Dedifferentiated amniotic fluid mesenchymal stem cell (primary cell): ENCODE measurements around the gene IDH2.

Source experiments
- DNase-seq: peaks from one replicate; pipeline ENCODE4 v3.0.0-alpha.2; 2016; ENCODE audit errors: extremely low spot score

IDH2 gene

DNA sequence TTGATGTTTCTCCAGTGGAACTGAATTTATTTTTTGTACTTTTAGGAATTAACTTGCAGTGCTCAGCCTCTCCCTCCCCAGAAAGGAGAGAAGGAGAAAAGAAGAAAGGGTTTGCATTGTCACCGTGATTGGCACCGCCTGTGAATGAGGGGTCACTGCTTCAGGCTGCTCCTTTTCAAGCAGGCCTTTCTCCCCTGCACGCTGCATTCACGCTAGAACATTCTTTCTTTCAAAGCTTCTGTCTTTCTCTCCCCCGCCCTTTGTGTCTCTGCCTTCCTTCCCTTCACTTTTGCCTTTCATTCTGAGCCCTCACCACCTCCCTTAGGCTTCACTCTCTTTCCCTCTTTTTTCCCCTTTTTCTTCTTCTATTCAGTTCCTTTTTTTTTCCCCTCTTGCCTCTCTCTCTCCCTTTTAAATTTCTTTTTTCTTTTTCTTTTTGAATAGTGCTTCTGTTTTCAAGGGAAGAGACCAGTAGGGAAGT is 58.7 kb downstream of the IDH2 start:
- DNase-seq, result no peak

- DNase-seq, result no peak
Measured at GRCh38 chr15:90042766-90043529, 59.3 kb downstream of the IDH2 start.

DNA sequence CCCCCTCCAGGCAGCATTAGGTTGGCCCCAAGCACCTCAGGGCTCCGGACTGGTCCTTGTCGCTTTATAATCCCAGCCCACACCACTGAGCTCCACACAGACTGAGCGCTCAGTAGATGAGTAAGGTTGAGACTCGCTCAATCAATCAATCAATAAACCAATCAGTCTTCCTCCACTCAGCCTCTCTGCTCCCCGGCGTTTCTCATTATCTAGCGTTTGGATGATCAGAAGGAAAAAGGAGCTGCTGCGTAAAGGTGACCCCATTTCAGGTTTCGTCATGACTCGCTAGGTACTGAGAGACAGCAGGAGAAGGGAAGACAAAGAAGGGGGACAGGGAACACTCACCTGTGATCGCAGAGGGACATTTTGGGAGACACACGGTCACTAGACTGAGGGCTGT is 59.9 kb downstream of the IDH2 start:
- no peak for DNase-seq

GRCh38 chr15:90040618-90041017 is 61.6 kb downstream of the IDH2 start:
- no peak for DNase-seq

DNA sequence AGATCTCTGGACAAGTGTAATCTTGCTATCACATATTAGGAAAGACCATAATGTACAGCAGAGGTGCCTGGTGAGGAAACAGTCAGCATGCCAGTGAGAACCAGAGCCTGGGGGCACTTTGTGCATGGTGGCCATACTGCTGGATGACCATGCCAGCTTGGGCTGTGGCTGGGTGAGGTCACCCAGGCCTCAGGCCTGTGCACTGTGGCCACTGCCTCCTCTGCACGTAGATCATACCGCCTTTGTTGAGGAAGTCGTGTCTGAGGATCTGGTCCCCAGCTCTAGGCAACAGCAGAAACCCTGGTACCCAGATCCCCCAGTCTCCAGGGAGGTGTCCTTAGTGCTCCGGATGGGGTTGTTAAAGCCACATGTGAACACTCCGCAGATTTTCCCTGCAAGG is 62.3 kb downstream of the IDH2 start:
- DNase-seq, result no peak

DNA sequence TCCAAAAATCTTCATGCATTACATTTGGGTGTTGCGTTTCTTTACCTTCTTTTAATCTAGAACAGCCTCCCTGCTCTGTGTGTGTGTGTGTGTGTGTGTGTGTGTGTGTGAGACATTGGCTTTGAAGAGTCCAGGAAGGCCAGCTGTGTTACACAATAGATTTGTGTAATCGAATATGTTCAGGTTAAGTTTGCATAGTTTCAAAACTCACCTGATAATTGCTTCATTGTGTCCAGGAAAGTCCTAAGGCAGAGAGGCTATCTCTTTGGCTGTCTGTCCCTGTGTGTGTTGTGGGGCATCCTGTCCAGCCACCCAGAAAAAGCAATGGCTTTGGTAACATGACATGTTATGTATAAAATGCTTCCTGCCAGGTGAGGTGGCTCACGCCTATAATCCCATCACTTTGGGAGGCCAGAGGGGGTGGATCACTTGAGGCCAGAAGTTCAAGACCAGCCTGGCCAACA is 63.6 kb downstream of the IDH2 start:
- DNase-seq, result no peak

GRCh38 chr15:90037961-90038631 is 64.2 kb downstream of the IDH2 start:
- no peak for DNase-seq

- DNase-seq, result no peak
Measured at GRCh38 chr15:90037511-90037860, 64.8 kb downstream of the IDH2 start.

- DNase-seq, result no peak
Measured at GRCh38 chr15:90036806-90037510, 65.3 kb downstream of the IDH2 start.

DNA sequence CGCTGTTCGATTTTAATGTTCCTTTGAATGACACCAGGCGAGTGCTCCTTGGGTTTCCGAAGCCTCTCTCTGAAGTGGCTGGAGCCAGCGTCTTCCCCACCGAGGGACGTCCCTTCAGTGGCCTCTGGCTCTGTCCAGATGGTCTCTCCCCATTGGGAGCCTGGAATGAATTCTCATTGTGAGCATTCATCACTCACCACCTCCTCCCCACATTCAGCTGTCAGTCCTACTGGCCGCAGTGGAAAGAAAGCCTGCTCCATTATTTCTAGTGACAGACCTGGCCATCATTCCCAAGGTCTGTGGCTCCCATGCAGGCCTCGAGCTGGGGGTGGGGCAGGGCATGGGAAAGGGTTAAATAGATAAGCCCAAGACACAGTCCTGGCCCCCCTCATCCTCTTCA is 65.9 kb downstream of the IDH2 start:
- no peak for DNase-seq

- DNase-seq, result no peak
Measured at GRCh38 chr15:90035840-90036230, 66.4 kb downstream of the IDH2 start.

DNA sequence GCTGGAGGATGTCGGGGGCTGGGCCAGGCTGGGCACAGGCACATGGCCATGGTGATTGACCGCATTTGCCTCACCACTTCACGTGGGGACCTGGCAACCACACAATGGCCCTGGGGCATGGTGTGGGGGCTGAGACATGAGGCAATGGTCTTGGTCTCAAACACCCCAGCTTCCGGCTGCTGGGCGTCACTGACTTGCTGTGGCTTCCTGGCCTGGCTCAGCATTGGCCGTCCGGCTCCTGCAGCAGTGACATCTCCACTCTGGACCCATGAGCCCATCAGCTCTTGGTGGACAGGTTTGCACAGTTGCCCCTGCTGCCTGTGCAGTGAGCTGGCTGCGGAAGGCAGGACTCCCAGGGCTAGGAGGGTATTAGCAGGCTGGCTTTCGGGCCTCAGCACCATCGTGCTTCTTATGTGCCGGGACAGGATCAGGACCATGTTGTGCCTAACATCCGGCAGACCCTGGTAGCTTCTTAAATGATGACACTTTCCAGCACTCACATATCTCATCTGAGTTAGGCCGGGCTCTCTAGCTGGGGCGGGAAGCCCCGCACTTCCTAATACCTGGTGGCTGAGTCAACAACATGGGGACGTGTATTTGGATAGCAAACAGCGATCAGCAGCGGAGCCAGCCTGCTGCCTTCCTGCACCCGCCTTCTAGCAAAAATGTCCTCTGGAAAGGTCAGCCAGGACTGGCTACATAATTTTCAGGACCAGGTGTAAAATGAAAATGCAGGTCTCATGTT is 67.0 kb downstream of the IDH2 start:
- DNase-seq, result no peak

DNA sequence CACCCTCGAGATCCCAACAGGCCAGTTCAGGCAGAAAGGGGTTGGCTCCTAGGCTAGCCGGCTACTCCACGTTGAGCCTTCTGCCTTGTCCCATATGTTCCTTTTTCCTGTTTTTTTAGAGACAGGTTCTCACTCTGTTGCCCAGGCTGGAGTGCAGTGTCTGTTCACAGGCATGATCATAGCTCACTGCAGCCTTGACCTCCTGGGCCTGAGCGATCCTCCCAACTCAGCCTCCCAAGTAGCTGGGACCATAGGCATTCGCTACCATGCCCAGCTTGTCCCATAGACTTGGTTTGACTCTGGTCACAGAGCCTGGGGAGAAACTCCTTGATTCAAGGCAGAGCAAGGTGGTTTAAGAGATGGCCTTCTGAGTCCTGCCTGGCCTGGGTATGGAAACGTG is 68.8 kb downstream of the IDH2 start:
- DNase-seq, result no peak
